DMS153 treated with DMSO at 0.1 percent for 48 hours (cell line): ENCODE measurements around the gene MIER2.

Experiments used
- DNase-seq: peaks from one replicate; lab custom pipeline; 2025; ENCODE audit not compliant: unreplicated experiment; lab: John Stamatoyannopoulos, UW

MIER2 gene

GRCh38 chr19:334296-335071 is 10.1 kb downstream of the MIER2 start:
- no peak for DNase-seq

DNA sequence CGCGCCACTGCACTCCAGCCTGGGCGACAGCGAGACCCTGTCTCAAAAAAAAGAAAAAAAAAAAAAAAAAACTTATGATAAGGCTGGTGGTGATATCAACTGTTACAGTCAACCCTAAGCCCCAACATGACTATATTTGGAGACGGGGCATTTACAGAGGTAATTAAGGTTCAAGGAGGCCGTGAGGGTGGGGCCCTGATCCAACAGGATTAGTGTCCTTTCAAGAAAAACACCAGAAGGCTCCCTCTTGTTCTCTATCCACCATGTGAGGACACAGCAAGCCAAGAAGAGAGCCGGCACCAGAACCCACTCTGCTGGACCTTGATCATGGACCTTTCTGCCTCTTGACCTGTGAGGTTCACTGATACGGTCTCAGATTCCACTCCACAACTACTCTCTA is 14.1 kb downstream of the MIER2 start:
- no peak for DNase-seq

GRCh38 chr19:329876-330275 is 14.7 kb downstream of the MIER2 start:
- no peak for DNase-seq

- no peak for DNase-seq
These were observed 16.5 kb downstream of the MIER2 start for GRCh38 chr19:328025-328505.

GRCh38 chr19:327291-328024 is 17.1 kb downstream of the MIER2 start:
- no peak for DNase-seq

DNA sequence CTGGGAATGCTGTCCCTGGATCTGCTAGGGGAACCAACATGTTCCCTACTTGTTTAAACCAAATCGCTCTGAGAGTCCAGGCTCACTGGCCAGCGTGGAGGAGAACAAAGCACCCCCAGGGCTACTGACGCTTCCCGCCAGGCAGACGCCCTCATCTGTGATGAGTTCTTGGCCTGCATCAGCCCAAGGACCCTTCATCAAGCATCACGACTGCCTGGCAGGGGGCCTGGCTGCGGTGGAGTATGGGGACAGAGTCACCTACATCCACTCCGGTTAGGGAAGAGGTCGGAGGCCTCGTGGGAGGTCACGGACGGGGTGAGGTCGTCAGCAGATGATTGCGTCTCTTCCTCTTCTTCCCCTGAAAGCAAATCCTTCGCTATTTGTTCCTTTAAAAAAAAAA is 17.7 kb downstream of the MIER2 start:
- no peak for DNase-seq

DNA sequence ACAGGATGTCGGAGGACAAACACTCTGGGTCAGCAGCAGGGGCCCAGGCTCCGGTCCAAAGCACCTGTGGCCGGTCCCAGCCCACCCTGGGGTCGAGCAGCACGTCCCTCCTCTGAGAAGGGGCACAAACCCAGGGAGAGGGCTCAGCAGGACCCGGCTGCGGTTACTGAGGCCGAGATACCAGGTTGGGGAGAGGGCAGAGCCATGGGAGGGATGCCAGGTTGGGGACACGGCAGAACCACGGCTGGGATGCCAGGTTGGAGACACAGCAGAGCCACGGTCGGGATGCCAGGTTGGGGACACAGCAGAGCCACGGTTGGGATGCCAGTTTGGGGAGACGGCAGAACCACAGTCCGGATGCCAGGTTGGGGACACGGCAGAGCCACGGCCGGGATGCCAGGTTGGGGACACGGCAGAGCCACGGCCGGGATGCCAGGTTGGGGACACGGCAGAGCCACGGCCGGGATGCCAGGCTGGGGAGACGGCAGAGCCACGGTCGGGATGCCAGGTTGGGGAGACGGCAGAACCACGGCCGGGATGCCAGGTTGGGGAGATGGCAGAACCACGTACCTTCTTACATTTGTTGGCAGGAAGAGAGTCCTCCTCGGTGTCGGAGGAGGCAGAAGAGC is 18.5 kb downstream of the MIER2 start:
- DNase-seq: no peak

- DNase-seq: no peak
These were observed 19.2 kb downstream of the MIER2 start for GRCh38 chr19:325173-325936.

DNA sequence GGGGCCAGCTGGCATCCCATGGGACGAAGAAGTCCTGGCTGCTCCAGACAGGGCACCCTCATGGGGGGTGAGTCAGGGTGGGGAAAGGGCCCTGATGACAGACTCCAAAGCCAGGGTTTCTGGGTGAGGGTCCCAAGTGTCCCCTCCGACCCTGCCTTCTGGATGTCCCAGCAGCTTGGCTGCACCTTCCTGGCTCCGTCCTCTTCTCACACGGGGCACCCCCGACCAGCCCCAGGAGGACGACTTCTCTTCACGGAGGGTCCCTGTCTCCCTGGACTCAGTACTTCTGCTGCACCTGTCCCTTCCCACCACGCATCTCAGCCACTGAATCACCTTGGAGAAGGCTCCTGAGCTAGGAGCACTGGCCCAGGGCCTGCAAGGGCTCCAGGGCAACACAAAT is 19.9 kb downstream of the MIER2 start:
- no peak for DNase-seq

- DNase-seq: no peak
These were observed 22.0 kb downstream of the MIER2 start for GRCh38 chr19:322616-323015.

DNA sequence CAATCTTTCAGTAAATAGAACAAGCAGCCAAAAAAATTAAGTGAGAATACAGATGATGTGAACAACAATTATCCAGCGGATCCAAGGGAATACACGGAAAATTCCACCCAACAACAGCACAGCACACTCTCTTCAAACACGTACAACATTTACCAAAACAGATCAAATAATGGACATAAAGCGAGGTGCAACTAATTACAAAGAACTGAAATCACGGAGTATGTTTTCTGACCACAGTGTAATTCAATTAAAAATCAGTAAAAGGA is 26.2 kb downstream of the MIER2 start:
- no peak for DNase-seq

DNA sequence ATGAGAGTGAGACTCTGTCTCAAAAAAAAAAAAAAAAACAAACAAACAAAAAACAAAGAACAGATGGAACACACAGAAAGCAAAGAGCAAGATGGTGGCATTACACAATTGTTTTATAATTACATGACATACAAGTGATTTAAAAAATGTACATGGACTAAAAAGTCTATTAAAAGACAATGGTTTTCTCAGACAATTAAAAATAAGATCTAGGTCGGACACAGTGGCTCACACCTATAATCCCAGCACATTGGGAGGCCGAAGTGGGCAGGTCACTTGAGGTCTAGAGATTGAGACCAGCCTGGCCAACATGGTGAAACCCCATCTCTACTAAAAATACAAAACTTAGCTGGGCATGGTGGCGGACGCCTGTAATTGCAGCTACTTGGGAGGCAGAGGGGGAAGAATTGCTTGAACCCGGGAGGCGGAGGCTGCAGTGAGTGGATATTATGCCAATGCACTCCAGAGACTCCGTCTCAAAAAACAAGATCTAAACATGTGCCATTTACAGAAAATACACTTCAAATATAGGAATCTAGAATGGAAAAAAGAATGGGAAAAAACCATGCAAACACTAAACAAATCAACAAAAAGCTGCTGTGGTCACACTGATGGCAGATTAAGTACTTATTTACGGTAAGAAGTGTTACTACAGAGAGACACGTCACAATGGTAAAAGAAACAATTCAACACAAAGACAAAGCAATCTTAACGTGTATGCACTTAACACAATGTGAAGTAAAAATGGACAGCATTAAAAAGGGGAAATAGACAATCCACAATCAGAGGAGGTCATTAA is 26.7 kb downstream of the MIER2 start:
- DNase-seq: no peak

GRCh38 chr19:315811-316210 is 28.8 kb downstream of the MIER2 start:
- DNase-seq: no peak

GRCh38 chr19:313988-314815 is 30.4 kb downstream of the MIER2 start:
- DNase-seq: no peak

GRCh38 chr19:313169-313987 is 31.2 kb downstream of the MIER2 start:
- no peak for DNase-seq

DNA sequence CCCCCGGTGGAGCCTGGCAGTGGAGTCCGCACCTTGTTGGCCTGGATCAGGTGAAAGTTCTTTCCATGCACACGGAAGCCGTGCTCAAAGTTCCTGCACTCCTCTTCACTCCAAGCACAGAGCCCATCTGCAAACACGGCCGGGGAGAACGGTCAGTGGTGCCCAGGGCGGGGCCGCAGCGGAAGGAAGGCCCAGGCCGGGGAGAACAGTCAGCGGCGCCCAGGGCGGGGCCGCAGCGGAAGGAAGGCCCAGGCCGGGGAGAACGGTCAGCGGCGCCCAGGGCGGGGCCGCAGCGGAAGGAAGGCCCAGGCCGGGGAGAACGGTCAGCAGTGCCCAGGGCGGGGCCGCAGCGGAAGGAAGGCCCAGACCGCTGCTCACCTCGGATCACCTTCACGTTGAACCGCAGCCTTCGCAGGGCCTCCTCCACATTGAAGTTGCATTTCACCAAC is 32.8 kb downstream of the MIER2 start:
- no peak for DNase-seq

DNA sequence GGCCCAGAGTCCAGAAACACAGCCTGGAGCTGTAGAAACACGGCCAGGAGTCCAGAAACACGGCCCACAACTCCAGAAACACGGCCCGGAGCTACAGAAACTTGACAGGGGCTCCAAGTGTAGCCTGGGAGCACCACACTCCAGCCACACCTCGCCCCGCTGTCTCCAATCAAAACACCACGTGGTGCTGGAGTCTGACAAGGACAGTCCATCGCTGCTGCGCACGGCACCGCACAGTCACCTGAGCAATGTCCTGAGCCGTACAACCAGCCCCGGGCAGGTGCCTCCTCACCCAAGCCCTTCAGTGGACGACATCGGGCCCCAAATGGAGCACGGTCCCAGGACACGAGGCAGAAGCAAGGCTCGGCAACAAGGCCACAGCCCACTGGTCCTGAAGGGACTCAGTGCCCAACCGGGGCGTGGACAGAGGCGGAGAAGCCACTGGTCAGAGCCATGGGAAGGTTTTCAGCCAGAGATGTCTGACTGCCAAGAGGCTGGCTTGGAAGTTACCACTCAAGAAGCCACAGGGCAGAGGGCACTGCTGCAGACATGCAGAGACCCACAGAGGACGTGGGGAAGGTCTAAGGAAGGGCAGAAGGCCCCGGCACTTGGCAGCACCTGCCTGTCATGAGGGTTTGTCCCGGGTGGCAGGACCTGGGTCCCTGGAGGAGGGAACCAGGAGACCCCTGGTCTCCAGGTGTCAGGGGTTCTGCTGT is 33.7 kb downstream of the MIER2 start:
- DNase-seq: no peak

GRCh38 chr19:310141-310651 is 34.4 kb downstream of the MIER2 start:
- no peak for DNase-seq
